GM21619 (cell line): ENCODE measurements around the gene FLT1.

Source experiments
- ATAC-seq: cut with Tn5 transposase; IDR thresholded peaks from one replicate; pipeline ENCODE4 v1.9.1; 2021; ENCODE audit not compliant: unreplicated experiment

The FLT1 gene, protein sequence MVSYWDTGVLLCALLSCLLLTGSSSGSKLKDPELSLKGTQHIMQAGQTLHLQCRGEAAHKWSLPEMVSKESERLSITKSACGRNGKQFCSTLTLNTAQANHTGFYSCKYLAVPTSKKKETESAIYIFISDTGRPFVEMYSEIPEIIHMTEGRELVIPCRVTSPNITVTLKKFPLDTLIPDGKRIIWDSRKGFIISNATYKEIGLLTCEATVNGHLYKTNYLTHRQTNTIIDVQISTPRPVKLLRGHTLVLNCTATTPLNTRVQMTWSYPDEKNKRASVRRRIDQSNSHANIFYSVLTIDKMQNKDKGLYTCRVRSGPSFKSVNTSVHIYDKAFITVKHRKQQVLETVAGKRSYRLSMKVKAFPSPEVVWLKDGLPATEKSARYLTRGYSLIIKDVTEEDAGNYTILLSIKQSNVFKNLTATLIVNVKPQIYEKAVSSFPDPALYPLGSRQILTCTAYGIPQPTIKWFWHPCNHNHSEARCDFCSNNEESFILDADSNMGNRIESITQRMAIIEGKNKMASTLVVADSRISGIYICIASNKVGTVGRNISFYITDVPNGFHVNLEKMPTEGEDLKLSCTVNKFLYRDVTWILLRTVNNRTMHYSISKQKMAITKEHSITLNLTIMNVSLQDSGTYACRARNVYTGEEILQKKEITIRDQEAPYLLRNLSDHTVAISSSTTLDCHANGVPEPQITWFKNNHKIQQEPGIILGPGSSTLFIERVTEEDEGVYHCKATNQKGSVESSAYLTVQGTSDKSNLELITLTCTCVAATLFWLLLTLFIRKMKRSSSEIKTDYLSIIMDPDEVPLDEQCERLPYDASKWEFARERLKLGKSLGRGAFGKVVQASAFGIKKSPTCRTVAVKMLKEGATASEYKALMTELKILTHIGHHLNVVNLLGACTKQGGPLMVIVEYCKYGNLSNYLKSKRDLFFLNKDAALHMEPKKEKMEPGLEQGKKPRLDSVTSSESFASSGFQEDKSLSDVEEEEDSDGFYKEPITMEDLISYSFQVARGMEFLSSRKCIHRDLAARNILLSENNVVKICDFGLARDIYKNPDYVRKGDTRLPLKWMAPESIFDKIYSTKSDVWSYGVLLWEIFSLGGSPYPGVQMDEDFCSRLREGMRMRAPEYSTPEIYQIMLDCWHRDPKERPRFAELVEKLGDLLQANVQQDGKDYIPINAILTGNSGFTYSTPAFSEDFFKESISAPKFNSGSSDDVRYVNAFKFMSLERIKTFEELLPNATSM (N-terminal part only)

DNA sequence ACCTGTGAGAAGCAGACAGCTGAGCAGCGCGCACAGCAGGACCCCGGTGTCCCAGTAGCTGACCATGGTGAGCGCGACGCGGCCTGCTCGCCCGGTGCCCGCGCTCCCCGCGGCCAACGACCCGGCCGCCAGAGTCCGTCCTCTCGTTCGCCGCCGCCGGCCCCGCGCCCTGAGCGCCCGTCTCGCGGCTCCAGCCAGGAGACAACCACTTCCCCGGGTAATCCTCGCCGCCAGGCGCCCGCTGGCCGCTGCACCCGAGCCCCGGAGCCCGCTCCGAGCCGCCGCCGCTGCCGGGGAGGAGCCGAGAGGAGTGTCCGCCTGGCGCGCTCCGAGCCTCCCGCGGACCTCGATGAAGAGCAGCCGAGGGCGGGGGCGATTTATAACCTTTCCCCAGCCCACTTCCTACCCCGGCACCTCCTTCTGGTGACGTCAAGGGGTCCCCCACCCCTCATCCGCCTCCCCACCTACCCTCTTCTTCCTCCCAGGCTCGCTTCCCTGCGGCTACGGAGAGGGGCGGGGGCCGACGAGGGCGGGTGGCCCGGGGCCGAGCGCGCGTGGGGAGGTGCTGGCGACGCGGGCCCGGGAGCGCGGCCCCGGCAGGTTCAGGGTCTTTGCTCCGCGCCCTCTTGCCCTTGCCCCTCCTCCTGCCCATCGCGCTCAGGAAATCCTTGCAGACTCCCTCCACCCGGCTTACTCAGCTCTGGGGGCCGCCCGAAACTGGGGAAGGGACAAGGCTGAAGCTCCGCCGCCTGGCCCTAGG lies at the start of gene FLT1:
TSS of gene FLT1 (minus strand) at position 351 of the 760 bp plus-strand sequence. CDS start at position 66, 285 bp downstream.
- ATAC-seq, result no peak

DNA sequence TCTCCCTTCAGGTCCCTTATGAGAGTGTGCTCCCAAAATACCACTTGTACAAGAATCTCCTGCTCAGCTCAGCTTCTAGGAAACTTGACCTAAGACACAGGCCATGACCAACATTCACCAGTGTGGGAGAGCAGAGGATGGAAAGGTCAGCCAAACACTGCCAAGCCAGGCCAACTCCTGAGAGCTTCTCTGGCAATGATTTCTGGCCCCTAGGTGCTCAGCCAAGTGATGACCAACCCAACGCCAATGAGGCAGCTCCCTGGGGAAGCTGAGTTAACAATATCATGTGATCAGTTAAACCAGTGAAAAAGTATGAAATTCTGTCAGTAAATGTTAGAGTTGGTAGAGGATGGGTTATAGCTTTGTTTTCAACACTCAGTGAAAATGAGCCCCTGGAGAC lies 49.1 kb upstream of the FLT1 start:
- ATAC-seq, result no peak

DNA sequence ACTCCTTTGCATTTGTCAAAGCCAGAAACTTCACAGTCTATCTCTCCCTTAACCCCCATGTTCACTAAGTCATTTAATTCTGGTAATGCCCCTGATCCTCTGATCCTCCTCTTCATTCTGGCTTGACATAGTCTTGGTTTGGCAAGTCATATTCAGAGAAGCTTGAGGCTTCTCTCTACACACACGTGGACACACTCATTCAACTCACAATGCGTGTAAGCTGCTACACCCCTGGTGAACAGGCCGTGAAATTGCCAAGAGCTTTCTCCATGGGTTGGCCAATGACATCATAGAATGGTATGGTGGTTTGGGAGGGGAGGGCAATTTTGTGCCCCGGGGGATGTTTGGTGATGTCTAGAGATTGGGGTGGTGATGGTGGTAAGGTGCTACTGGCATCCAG lies 47.9 kb upstream of the FLT1 start:
- ATAC-seq, result no peak

DNA sequence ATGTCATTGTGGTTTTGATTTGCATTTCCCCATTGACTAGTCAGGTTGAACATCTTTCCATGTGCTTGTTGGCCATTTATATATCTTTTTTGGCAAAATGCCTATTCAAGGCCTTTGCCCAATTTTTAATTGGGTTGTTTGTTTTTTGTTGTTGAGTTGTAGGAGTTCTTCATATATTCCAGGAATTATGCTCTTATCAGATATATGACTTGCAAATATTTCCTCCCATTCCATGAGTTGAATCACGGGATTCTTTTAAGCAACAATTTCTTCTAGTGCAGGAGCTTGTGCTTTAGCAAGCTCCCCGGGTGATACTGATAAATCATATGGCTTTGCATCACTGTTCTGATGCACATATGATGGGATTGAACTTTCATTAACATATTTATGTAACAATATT lies 47.0 kb upstream of the FLT1 start:
- ATAC-seq, result no peak

- peak; percentile 63 for ATAC-seq
Observed at GRCh38 chr13:28540612-28541011, 45.7 kb upstream of the FLT1 start.

DNA sequence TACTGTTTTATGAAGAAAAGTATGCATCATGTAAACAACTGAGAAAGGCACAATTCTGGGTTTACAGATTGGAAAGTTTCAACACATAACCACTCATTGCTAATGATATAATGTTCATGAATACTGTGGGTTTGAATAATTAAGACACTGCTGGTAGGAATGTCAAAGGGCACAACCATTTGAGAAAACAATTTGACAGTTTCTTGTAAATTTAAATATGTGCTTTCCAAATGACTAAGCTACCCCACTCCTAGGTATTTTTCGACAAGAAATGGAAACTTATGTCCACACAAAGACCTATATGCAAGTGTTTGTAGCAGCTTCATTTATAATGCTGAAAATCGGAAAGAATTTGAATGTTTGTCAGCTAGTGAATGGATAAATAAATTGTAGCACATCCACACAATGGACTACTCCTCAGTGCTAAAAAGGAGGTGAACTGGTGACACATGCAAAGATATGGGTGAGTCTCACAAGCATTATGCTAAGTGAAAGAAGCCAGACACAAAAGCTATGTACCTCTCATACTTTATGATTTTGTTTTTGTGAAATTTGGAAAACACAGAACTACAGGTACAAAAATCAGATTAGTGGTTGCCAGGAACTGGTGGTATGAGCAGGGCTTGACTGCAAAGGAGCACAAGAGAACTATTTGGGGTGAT lies 44.8 kb upstream of the FLT1 start:
- ATAC-seq, result no peak

GRCh38 chr13:28538932-28539331 lies 44.0 kb upstream of the FLT1 start:
- ATAC-seq, result no peak

GRCh38 chr13:28537171-28537570 lies 42.2 kb upstream of the FLT1 start:
- ATAC-seq, result no peak

DNA sequence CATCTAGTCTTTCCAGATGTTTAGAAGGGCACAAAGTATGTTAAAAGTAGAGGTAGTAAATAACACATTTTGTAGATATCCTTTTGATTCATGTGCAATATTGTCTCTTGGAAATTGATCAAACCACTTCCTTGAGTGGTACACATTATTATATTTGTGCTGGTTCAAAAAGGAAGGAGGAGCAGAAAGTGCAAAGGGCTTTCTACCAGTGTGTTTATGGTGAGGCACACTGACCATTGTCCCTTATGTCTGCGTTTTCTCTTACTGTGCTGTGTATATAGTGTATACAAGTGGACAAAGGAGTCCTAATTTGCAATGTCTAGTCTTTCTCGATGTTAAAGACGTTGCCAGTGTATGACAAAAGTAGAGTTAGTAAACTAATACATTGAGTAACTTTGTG lies 41.4 kb upstream of the FLT1 start:
- ATAC-seq, result no peak

GRCh38 chr13:28535734-28536133 lies 40.8 kb upstream of the FLT1 start:
- ATAC-seq, result no peak

DNA sequence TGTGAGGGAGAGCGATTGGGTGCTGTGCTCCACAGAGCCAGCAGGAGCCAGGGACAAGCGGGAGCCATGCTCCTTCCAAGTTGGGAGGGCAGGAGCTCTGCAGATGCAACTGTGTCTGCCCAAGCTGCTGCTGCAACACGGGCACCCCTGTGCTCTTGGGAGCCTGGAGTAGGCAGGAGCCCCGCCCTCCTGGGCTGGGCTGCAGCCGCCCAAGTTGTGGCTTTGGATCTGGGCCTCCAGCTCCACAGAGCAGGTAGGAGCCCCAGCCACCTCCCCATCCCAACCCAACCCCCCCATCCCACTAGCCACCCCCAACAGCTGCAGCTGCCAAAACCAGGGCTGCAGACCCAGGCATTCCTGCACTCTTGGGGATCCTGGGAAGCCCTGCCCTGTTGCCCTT lies 39.9 kb upstream of the FLT1 start:
- no peak for ATAC-seq

DNA sequence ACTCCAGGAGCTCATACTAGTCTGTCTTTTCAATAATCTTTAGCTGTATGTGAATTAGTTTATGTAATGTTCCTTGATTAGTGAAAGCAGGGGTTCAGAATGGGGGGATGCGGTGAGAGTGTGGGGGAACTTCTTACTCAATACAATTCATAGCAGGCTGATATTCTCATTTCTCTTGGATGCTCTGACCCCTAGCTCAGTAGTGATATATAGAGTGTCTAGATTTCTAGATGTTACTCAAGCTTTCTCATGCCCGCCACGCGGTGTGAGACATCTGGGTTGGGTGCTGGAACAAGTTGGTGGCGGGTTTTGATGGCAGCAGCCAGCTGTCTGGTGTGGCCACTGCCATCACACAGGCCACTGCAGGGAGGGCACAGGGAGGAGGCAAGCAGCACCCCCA lies 39.3 kb upstream of the FLT1 start:
- no peak for ATAC-seq

- no peak for ATAC-seq
Observed at GRCh38 chr13:28533441-28534166, 38.7 kb upstream of the FLT1 start.

DNA sequence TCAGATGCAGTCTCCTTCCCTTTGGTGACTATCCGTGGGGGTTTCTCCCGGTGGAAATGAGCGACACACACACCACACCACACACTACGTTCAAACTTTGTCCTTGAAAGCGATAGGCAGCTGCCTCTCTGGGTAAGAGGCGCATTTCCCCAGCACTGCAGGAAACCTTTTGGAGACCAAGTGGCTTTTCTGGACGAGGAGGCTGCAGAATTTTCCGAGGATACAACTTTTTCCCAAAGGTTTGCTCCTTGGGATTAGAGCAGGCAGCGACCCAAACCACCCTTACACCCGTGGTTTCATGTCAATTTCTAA lies 38.2 kb upstream of the FLT1 start:
- ATAC-seq, result no peak

- ATAC-seq, result no peak
Observed at GRCh38 chr13:28532388-28533124, 37.6 kb upstream of the FLT1 start.

DNA sequence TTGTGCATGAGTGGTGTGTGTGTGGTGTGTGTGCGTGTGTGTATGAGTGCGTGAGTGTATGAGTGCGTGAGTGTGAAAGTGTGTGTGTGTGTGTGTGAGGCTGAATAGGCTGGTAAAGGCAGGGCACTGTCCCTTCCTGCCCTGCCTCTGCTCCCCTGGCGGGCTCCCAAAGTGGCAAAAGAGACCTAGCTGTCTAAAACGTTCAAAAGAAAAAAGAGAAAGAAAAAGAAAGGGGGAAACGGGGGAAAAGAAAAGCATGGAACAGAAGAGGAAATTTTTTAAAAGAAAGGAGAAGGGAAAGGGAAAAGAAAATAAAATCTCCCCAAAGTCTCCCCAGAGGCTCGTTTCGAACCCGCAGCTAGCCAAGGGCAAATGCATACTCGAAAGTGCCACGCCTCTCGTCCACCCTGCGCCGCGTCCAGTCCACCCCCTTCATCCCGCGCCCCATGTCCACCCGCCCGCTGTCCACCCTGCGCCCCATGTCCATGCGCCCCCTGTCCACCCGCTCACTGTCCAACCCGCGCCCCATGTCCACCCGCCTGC lies 37.0 kb upstream of the FLT1 start:
- no peak for ATAC-seq

- no peak for ATAC-seq
Observed at GRCh38 chr13:28531077-28531844, 36.3 kb upstream of the FLT1 start.

DNA sequence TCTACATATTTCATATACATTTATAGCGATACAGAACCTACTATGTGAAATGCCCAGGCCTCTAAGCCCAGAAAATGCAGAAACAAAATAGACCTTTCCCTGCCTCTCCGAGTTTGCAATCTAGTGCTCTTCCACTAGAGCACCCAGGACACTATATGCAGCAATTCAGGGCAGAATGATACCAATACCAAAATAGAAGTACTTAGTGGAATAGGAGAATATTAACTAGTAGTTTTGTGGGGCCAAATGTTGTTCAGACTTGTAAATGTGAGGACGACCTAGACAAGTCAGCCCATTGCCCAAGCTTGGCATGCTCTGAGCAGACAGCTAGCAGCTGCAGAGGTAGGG lies 35.8 kb upstream of the FLT1 start:
- no peak for ATAC-seq
